IMR-90 (cell line): ENCODE data around the gene MTHFSD.

Experiments
- CEBPB ChIP-seq: IDR thresholded peaks from 2 replicates; pipeline ENCODE4 v1.6.1; 2012; ENCODE audit warnings: low read depth, low read length, improper control_type of control experiment
- CTCF ChIP-seq: conservative IDR thresholded peaks from 2 replicates; pipeline ENCODE4 v1.5.1; 2012; ENCODE audit warnings: mild to moderate bottlenecking, low read depth, low read length, improper control_type of control experiment
- MAFK ChIP-seq: IDR thresholded peaks from 2 replicates; pipeline ENCODE4 v1.6.1; 2012; ENCODE audit warnings: low read depth, low read length, improper control_type of control experiment
- MAZ ChIP-seq: IDR thresholded peaks from 2 replicates; pipeline ENCODE4 v1.6.1; 2012; ENCODE audit warnings: low read depth, mild to moderate bottlenecking, low read length, improper control_type of control experiment, moderate library complexity, borderline replicate concordance
- POLR2A ChIP-seq: IDR thresholded peaks from 2 replicates; pipeline ENCODE4 v1.6.1; 2012; ENCODE audit warnings: mild to moderate bottlenecking, low read depth, low read length
- RAD21 ChIP-seq: IDR thresholded peaks from 2 replicates; pipeline ENCODE4 v1.6.1; 2012; ENCODE audit warnings: low read length, improper control_type of control experiment

- TF ChIP-seq CTCF: peak; percentile 89
- TF ChIP-seq POLR2A: peak; percentile 95
- peak; percentile 81 for TF ChIP-seq RAD21
- TF ChIP-seq CEBPB: no peak
- TF ChIP-seq MAZ: peak; percentile 85
- TF ChIP-seq MAFK: no peak
Observed at GRCh38 chr16:86575754-86576557, 20.9 kb upstream of the MTHFSD start.
